Measurements from ENCODE around the gene ANKRD9. TPM values are rescaled to one million over a fixed set of nuclear protein-coding genes. Genes with fewer than 3 reads are reported as not detected.

The ANKRD9 gene, protein sequence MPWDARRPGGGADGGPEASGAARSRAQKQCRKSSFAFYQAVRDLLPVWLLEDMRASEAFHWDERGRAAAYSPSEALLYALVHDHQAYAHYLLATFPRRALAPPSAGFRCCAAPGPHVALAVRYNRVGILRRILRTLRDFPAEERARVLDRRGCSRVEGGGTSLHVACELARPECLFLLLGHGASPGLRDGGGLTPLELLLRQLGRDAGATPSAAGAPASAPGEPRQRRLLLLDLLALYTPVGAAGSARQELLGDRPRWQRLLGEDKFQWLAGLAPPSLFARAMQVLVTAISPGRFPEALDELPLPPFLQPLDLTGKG
- 15.9 and 16.4 TPM in 2 replicates for total RNA-seq

DNA sequence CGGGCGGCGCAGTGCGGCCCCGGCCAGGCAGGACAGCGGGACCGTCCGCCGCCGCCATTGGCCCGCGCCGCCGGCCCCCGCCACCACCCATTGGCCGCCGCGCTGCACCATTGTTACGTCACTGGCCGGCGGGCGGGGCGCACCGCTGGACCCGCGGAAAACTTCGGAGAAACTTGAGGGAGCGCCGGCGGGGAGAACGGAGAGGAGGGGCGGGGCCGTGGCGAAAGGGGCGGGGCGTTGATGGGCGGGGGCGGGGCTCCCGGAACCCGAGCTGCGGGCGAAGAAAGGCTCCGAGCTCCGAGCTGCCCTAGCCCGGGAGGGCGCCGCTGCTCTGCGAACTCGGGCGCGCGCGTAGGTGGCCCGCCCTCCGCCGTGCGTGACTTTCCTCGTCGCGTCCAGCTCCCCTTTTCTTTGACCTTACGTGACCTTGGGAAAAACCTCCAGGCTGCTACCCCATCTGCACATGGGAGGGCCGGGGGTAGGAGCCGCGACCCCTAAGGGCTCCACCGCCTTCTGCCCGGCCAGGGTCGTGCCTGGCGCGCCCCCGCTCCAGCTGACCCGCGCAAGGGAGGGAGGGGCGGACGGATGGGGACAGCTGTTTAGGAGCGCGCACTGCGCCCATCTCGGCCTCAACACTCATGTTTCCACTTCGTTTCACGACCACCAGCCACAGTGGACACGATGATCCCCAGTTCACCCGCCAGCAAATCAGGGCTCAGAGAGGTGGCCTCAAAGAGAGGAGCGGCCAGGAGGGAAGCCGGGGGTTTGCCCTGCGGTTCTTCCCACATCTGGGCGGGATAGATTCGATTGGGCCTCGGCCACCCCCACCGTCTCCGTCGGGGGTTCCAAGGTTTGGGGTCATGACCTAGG, at the start of gene ANKRD9:
TSS of gene ANKRD9 (minus strand) at position 31 of the 870 bp plus-strand sequence. CDS start 1,887 bp downstream, outside the sequence.

Other genes with a start within 250 kb of the ANKRD9 start
- gene MOK, start 204.6 kb downstream of the ANKRD9 start, total RNA-seq: 5.9 and 6.9 TPM in 2 replicates
- gene ZNF839, start 190.0 kb downstream of the ANKRD9 start, total RNA-seq: 5.9 and 7.9 TPM in 2 replicates
- 41.0 and 41.1 TPM in 2 replicates for gene CINP, start 146.9 kb downstream of the ANKRD9 start, total RNA-seq
- gene TECPR2, start 146.8 kb downstream of the ANKRD9 start, total RNA-seq: 8.9 and 11.1 TPM in 2 replicates
- gene RCOR1, start 82.9 kb upstream of the ANKRD9 start, total RNA-seq: 11.6 and 13.1 TPM in 2 replicates

All from epithelial cell of alveolus of lung (primary cell).